ENCODE data around the gene RPS21. TPM values are rescaled to one million over a fixed set of nuclear protein-coding genes. Genes with fewer than 3 reads are reported as not detected.
A peak's percentile ranks its signal among the peaks of the same experiment; 100 is the strongest.

RPS21 gene
- total and polyA plus RNA-seq, 9 of the 15 experiments (the other 6 are each of a cell fraction or from before 2014, with no cell fraction given): 1,380 to 5,647 (median 3,091) TPM

DNA sequence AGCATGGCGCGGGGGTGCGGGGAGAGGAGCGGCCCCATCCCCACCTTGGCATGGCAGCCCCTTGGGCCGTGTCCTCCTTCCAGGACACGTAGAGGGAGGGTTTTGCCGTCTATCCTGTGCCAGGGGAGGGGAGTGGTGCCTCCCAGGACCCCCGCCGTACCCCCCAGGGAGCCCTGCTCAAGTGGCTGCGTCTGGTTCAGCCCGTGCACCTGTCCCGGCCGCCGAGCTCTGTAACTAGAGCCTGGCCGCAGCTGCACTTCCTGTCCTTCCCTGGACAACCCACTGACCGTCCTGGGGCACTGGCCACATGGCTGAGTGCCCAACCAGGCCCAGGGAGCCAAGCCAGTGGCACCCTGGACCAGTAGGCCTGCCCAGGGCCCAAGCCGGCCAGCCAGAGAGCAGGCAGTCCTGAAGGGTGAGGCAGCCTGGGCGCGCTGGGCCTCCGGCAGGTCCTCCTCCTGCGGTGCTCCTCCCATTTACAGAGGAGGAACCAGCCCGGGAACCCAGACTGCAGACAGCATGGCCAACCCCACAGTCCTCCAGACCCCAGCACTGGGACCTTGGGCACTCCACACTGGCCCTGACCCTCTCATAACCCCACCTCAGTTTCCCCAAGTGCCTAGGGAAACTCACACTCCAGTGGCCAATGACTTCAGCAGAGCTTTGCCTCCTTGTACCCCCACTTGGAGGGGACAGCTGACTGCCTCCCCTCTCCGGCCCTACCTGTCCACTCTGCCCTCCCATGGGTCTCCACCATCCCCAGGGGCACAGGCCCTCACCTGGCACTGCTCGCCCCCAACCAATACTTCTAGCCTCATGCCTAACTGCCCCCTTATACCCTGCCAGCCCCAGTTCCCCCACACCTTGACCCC lies 28.5 kb upstream of the RPS21 start (continued):
- TF ChIP-seq ARNT (IDR thresholded peaks at IDR 0.05): no peak
- no peak for TF ChIP-seq CCNT2 (IDR thresholded peaks at IDR 0.05; ENCODE audit: borderline replicate concordance, extremely low read depth, insufficient read length, low read depth, low read length)
- no peak for TF ChIP-seq ZNF445 (CRISPR knock-in tag; IDR thresholded peaks at IDR 0.05; ENCODE audit: low read depth)
- no peak for TF ChIP-seq TBP (optimal IDR thresholded peaks at IDR 0.05; ENCODE audit: low read depth, low read length)
- 0 out of 2 replicates have a peak, but pooled peaks have one; percentile 46 for TF ChIP-seq AFF4 (CRISPR knock-in tag; IDR thresholded peaks at IDR 0.05)
- no peak for TF ChIP-seq ZNF57 (CRISPR knock-in tag; IDR thresholded peaks at IDR 0.05)
- peak; percentile 26 for TF ChIP-seq SAP30 (IDR thresholded peaks at IDR 0.05; ENCODE audit: borderline replicate concordance, insufficient read depth, low read depth, low read length, poor library complexity, severe bottlenecking)
- no peak for TF ChIP-seq ZNF124 (CRISPR knock-in tag; IDR thresholded peaks at IDR 0.05)
- TF ChIP-seq SNIP1 (IDR thresholded peaks at IDR 0.05; ENCODE audit: low read depth): no peak
- TF ChIP-seq BACH1 (tag; IDR thresholded peaks at IDR 0.05): no peak
- TF ChIP-seq RAD51 (IDR thresholded peaks at IDR 0.05; ENCODE audit: borderline replicate concordance, low read depth): no peak
- TF ChIP-seq ZNF589 (CRISPR knock-in tag; IDR thresholded peaks at IDR 0.05; ENCODE audit: low read depth): 0 out of 2 replicates have a peak, but pooled peaks have one; percentile 43
- no peak for TF ChIP-seq BRF1 (IDR thresholded peaks at IDR 0.05; ENCODE audit: borderline replicate concordance, extremely low read depth, insufficient read length)
- no peak for TF ChIP-seq HNRNPLL (IDR thresholded peaks at IDR 0.05; ENCODE audit: low read depth, low read length, poor library complexity, severe bottlenecking)
- no peak for TF ChIP-seq TRIM28 (IDR thresholded peaks at IDR 0.05)
- TF ChIP-seq GABPA (tag; conservative IDR thresholded peaks at IDR 0.05; ENCODE audit: low read depth): 0 out of 2 replicates have a peak, but pooled peaks have one; percentile 39
- TF ChIP-seq KAT7 (CRISPR knock-in tag; IDR thresholded peaks at IDR 0.05; ENCODE audit: borderline replicate concordance): 0 out of 2 replicates have a peak, but pooled peaks have one; percentile 81
- peak; percentile 99 for TF ChIP-seq ZNF263 (CRISPR knock-in tag; IDR thresholded peaks at IDR 0.05; ENCODE audit: borderline replicate concordance)
- TF ChIP-seq HDAC1 (IDR thresholded peaks at IDR 0.05): 0 out of 4 replicates have a peak, but pooled peaks of 1 of the 2 experiments have one; percentile 8
- 0 out of 2 replicates have a peak, but pooled peaks have one; percentile 21 for TF ChIP-seq HNRNPL (IDR thresholded peaks at IDR 0.05; ENCODE audit: low read depth, low read length)
